ENCODE results near the gene BANK1. TPM values are rescaled to one million over a fixed set of nuclear protein-coding genes. Genes with fewer than 3 reads are reported as not detected.

Gene BANK1
- total and polyA plus RNA-seq, 5 donors: 0.20 to 1.3 (median 0.78) TPM

GRCh38 chr4:101961144-101961543 lies 170.6 kb downstream of the BANK1 start:
- WGBS: 60% methylated on average over 1 of the region's 1 CpG
- intact Hi-C loops (cut with DNase I): no loop called here
- DNase-seq (no peak), ATAC-seq (no peak)
- H3K4me3 ChIP-seq (ENCODE audit: low read length): no peak overlapping the region
- H3K4me1 ChIP-seq (ENCODE audit: control insufficient read depth, insufficient read depth, low read length): no peaks in the 10 kb centered on the region
- H3K9me3 ChIP-seq (ENCODE audit: control insufficient read depth, low read length): no peaks in the 10 kb centered on the region
- H3K27ac ChIP-seq (ENCODE audit: low read length): no peak overlapping the region
- no peaks in the 10 kb centered on the region for H3K27me3 ChIP-seq (ENCODE audit: control insufficient read depth, insufficient read depth)

GRCh38 chr4:101967697-101968346 lies 177.3 kb downstream of the BANK1 start:
- WGBS: 87% methylated on average over 2 of the region's 2 CpGs
- no peaks in the 10 kb centered on the region for H3K27me3 ChIP-seq (ENCODE audit: control insufficient read depth, insufficient read depth)
- no peak overlapping the region for H3K4me3 ChIP-seq (ENCODE audit: low read length)
- no peaks in the 10 kb centered on the region for H3K4me1 ChIP-seq (ENCODE audit: control insufficient read depth, insufficient read depth, low read length)
- no peak for ATAC-seq
- H3K27ac ChIP-seq (ENCODE audit: low read length): no peak overlapping the region
- H3K9me3 ChIP-seq (ENCODE audit: control insufficient read depth, low read length): no peaks in the 10 kb centered on the region
- intact Hi-C loops (cut with DNase I): no loop called here
- DNase-seq: no peak

GRCh38 chr4:101968364-101968763 lies 177.8 kb downstream of the BANK1 start:
- no peak for DNase-seq
- H3K27ac ChIP-seq (ENCODE audit: low read length): no peak overlapping the region
- 79% methylated on average over 2 of the region's 2 CpGs for WGBS
- no peak overlapping the region for H3K4me3 ChIP-seq (ENCODE audit: low read length)
- H3K4me1 ChIP-seq (ENCODE audit: control insufficient read depth, insufficient read depth, low read length): no peaks in the 10 kb centered on the region
- intact Hi-C loops (cut with DNase I): no loop called here
- H3K9me3 ChIP-seq (ENCODE audit: control insufficient read depth, low read length): no peaks in the 10 kb centered on the region
- no peaks in the 10 kb centered on the region for H3K27me3 ChIP-seq (ENCODE audit: control insufficient read depth, insufficient read depth)
- ATAC-seq: no peak

- no peak overlapping the region for H3K27ac ChIP-seq (ENCODE audit: low read length)
- intact Hi-C loops (cut with DNase I): no loop called here
- DNase-seq (no peak), ATAC-seq (no peak)
- no peaks in the 10 kb centered on the region for H3K27me3 ChIP-seq (ENCODE audit: control insufficient read depth, insufficient read depth)
- H3K9me3 ChIP-seq (ENCODE audit: control insufficient read depth, low read length): no peaks in the 10 kb centered on the region
- no peaks in the 10 kb centered on the region for H3K4me1 ChIP-seq (ENCODE audit: control insufficient read depth, insufficient read depth, low read length)
- H3K4me3 ChIP-seq (ENCODE audit: low read length): no peak overlapping the region
- WGBS: 77% methylated on average over 6 of the region's 6 CpGs
Measured at GRCh38 chr4:101969965-101970364, 179.4 kb downstream of the BANK1 start.

- 52% methylated on average over 6 of the region's 6 CpGs for WGBS
- Histone ChIP-seq H3K27ac (ENCODE audit: low read length) (no peak overlapping the region), H3K4me1 (ENCODE audit: control insufficient read depth, insufficient read depth, low read length) (no peaks in the 10 kb centered on the region), H3K4me3 (ENCODE audit: low read length) (no peak overlapping the region), H3K9me3 (ENCODE audit: control insufficient read depth, low read length) (no peaks in the 10 kb centered on the region), H3K27me3 (ENCODE audit: control insufficient read depth, insufficient read depth) (no peaks in the 10 kb centered on the region)
- intact Hi-C loops (cut with DNase I): no loop called here
- DNase-seq (no peak), ATAC-seq (no peak)
Measured at GRCh38 chr4:101970547-101971155, 180.1 kb downstream of the BANK1 start.

GRCh38 chr4:101972791-101973190 lies 182.3 kb downstream of the BANK1 start:
- H3K9me3 ChIP-seq (ENCODE audit: control insufficient read depth, low read length): no peaks in the 10 kb centered on the region
- H3K27ac ChIP-seq (ENCODE audit: low read length): no peak overlapping the region
- no peaks in the 10 kb centered on the region for H3K27me3 ChIP-seq (ENCODE audit: control insufficient read depth, insufficient read depth)
- DNase-seq (no peak), ATAC-seq (no peak)
- no peak overlapping the region for H3K4me3 ChIP-seq (ENCODE audit: low read length)
- WGBS: 57% methylated on average over 2 of the region's 2 CpGs
- intact Hi-C loops (cut with DNase I): no loop called here
- no peaks in the 10 kb centered on the region for H3K4me1 ChIP-seq (ENCODE audit: control insufficient read depth, insufficient read depth, low read length)

- WGBS: 70% methylated on average over 1 of the region's 1 CpG
- no peaks in the 10 kb centered on the region for H3K4me1 ChIP-seq (ENCODE audit: control insufficient read depth, insufficient read depth, low read length)
Measured at GRCh38 chr4:101973361-101973760, 182.8 kb downstream of the BANK1 start.

GRCh38 chr4:101977076-101977475 lies 186.5 kb downstream of the BANK1 start:
- DNase-seq: peak in 2 of 3 donors; percentile 29 to 30
- no peak for ATAC-seq
- intact Hi-C loops (cut with DNase I): no loop called here
- no peaks in the 10 kb centered on the region for H3K4me1 ChIP-seq (ENCODE audit: control insufficient read depth, insufficient read depth, low read length)
- H3K27me3 ChIP-seq (ENCODE audit: control insufficient read depth, insufficient read depth): no peaks in the 10 kb centered on the region
- H3K27ac ChIP-seq (ENCODE audit: low read length): no peak overlapping the region
- WGBS: 33% methylated on average over 2 of the region's 2 CpGs
- H3K4me3 ChIP-seq (ENCODE audit: low read length): no peak overlapping the region
- H3K9me3 ChIP-seq (ENCODE audit: control insufficient read depth, low read length): no peaks in the 10 kb centered on the region

More at GRCh38 chr4:101973361-101973760, 182.8 kb downstream of the BANK1 start:
- Histone ChIP-seq H3K27ac (ENCODE audit: low read length) (no peak overlapping the region), H3K4me3 (ENCODE audit: low read length) (no peak overlapping the region), H3K9me3 (ENCODE audit: control insufficient read depth, low read length) (no peaks in the 10 kb centered on the region), H3K27me3 (ENCODE audit: control insufficient read depth, insufficient read depth) (no peaks in the 10 kb centered on the region)
- no peak for DNase-seq
- intact Hi-C loops (cut with DNase I): no loop called here
- ATAC-seq: no peak

GRCh38 chr4:101981756-101982155 lies 191.2 kb downstream of the BANK1 start:
- no peak overlapping the region for H3K4me3 ChIP-seq (ENCODE audit: low read length)
- DNase-seq (no peak), ATAC-seq (no peak)
- no peaks in the 10 kb centered on the region for H3K9me3 ChIP-seq (ENCODE audit: control insufficient read depth, low read length)
- WGBS: 48% methylated on average over 1 of the region's 1 CpG
- H3K27me3 ChIP-seq (ENCODE audit: control insufficient read depth, insufficient read depth): no peaks in the 10 kb centered on the region
- H3K27ac ChIP-seq (ENCODE audit: low read length): no peak overlapping the region
- intact Hi-C loops (cut with DNase I): no loop called here
- no peaks in the 10 kb centered on the region for H3K4me1 ChIP-seq (ENCODE audit: control insufficient read depth, insufficient read depth, low read length)

- intact Hi-C loops (cut with DNase I): no loop called here
- no peak for ATAC-seq
- H3K4me3 ChIP-seq (ENCODE audit: low read length): no peak overlapping the region
- no peaks in the 10 kb centered on the region for H3K27me3 ChIP-seq (ENCODE audit: control insufficient read depth, insufficient read depth)
- DNase-seq: no peak
- WGBS: 69% methylated on average over 1 of the region's 1 CpG
- no peaks in the 10 kb centered on the region for H3K4me1 ChIP-seq (ENCODE audit: control insufficient read depth, insufficient read depth, low read length)
- no peak overlapping the region for H3K27ac ChIP-seq (ENCODE audit: low read length)
- no peaks in the 10 kb centered on the region for H3K9me3 ChIP-seq (ENCODE audit: control insufficient read depth, low read length)
Measured at GRCh38 chr4:101983835-101984234, 193.3 kb downstream of the BANK1 start.

- no peaks in the 10 kb centered on the region for H3K4me1 ChIP-seq (ENCODE audit: control insufficient read depth, insufficient read depth, low read length)
- no peak overlapping the region for H3K4me3 ChIP-seq (ENCODE audit: low read length)
- intact Hi-C loops (cut with DNase I): no loop called here
- H3K9me3 ChIP-seq (ENCODE audit: control insufficient read depth, low read length): no peaks in the 10 kb centered on the region
- ATAC-seq: no peak
- H3K27ac ChIP-seq (ENCODE audit: low read length): no peak overlapping the region
- H3K27me3 ChIP-seq (ENCODE audit: control insufficient read depth, insufficient read depth): no peaks in the 10 kb centered on the region
- DNase-seq: no peak
- WGBS: 80% methylated on average over 5 of the region's 5 CpGs
Measured at GRCh38 chr4:101987623-101988243, 197.2 kb downstream of the BANK1 start.

Measured in right cardiac atrium (tissue), 5 donors.